ENCODE measurements around the gene CADM1. TPM values are rescaled to one million over a fixed set of nuclear protein-coding genes. Genes with fewer than 3 reads are reported as not detected.

Gene CADM1
- total RNA-seq, 4 donors from 2014 or later, result 10.6 to 15.7 (median 13.8) TPM

Small RNAs within 50 kb of the gene (small RNA-seq; reads per million reads assigned to genes)
- 0 reads per million in 3 donors for gene RF01293

Measured in esophagus muscularis mucosa (tissue), 4 donors.